Spleen (tissue), 11 donors: Measurements from ENCODE around the gene TKFC. TPM values are rescaled to one million over a fixed set of nuclear protein-coding genes. Genes with fewer than 3 reads are reported as not detected.
"Not testable (repeated sequence)": the region's sequence is repeated elsewhere in the genome, so short reads cannot be mapped to it uniquely, and the experiment has no call there.

Experiments used
- DNase-seq: peaks from one replicate; pipeline ENCODE4 v3.0.0-alpha.2; 2020
- H3K27ac ChIP-seq, 8 donors: fragments of 200-600 bp; sonication (generic) in 7 of 8; 1 replicate in 4 of 8; 2 replicates in 4 of 8; pipeline versions ENCODE4 v1.5.0 to v1.8.0; 2016 to 2021; ENCODE audit warnings: inconsistent platforms in 4 of 8, mild to moderate bottlenecking in 4 of 8, moderate library complexity in 1 of 8
- H3K27me3 ChIP-seq, 7 donors: fragments of 200-600 bp; sonication (generic) in 6 of 7; replicated peaks in 1 of 7; 1 replicate in 4 of 7; 2 replicates in 3 of 7; pipeline versions ENCODE4 v1.5.0 to v1.8.0; 2016 to 2021; ENCODE audit warnings: inconsistent platforms in 3 of 7, mild to moderate bottlenecking in 1 of 7
- H3K36me3 ChIP-seq, 6 donors: fragments of 200-600 bp; sonication (generic) in 5 of 6; 1 replicate in 4 of 6; 2 replicates in 2 of 6; pipeline versions ENCODE4 v1.5.0 to v1.8.0; 2016 to 2021; ENCODE audit warnings: inconsistent platforms in 2 of 6
- H3K4me1 ChIP-seq, 6 donors: fragments of 200-600 bp; sonication (generic) in 5 of 6; 1 replicate in 3 of 6; 2 replicates in 3 of 6; pipeline versions ENCODE4 v1.5.0 to v1.8.0; 2016 to 2021; ENCODE audit warnings: inconsistent platforms in 3 of 6
- H3K4me3 ChIP-seq, 8 donors: fragments of 200-600 bp; sonication (generic) in 7 of 8; 1 replicate in 4 of 8; 2 replicates in 4 of 8; pipeline versions ENCODE4 v1.5.0 to v1.8.0; 2016 to 2021; ENCODE audit warnings: inconsistent platforms in 4 of 8, mild to moderate bottlenecking in 4 of 8, moderate library complexity in 2 of 8
- H3K9me3 ChIP-seq, 8 donors: fragments of 200-600 bp; sonication (generic) in 7 of 8; 1 replicate in 4 of 8; 2 replicates in 4 of 8; pipeline versions ENCODE4 v1.5.0 to v1.8.0; 2016 to 2021; ENCODE audit warnings: inconsistent platforms in 4 of 8
- POLR2A ChIP-seq, 3 donors: fragments of 450-650 bp; IDR thresholded peaks; one replicate each; pipeline ENCODE4 v1.5.1; 2017; ENCODE audit warnings: antibody characterized with exemption in 3 of 3, mild to moderate bottlenecking in 1 of 3
- POLR2AphosphoS5 ChIP-seq, 3 donors: sonication (generic); formaldehyde crosslinking; IDR thresholded peaks; one replicate each; pipeline ENCODE4 v1.5.1; 2017; ENCODE audit warnings: antibody characterized with exemption in 3 of 3
- WGBS, 5 donors: extraction: QIAGEN DNeasy Blood & Tissue Kit in 3 of 5; methylation state at CpG; one replicate each; pipeline versions ENCODE4 v1.1.5 to v1.1.7; 2013 to 2018; 5-methylcytosine and 5-hydroxymethylcytosine counted together
- intact Hi-C: fragments of 100-400 bp; cut with DNase I; formaldehyde crosslinking; loops from one replicate; pipeline ENCODE4 v1.15.0; 2023; ENCODE audit warnings: low total_unique reads
- polyA plus RNA-seq, 3 donors: library from polyadenylated mRNA; stranded (reverse); fragments of 200-250 nt; gene quantifications; one replicate each; pipeline ENCODE4 v1.2.1, GENCODE V29; 2013
- total RNA-seq, 7 donors: library from RNA; depleted of rRNA in 3 of 7; stranded (reverse); fragments of >200 nt in 3 of 7; fragmentation: NEBNext Ultra II Directional in 4 of 7; extraction: Animal tissue kit (Norgen Biotek cat#: 25700) in 4 of 7; gene quantifications; one replicate each; pipeline versions ENCODE4 v1.1.0 to v1.2.1, GENCODE V29; 2016 to 2021
- TF ChIP-seq, protein P1 (sequence below), 11 experiments: fragments of 200-600 bp in 7 of 11; fragments of 450-650 bp in 4 of 11; sonication (generic) in 4 of 11; IDR thresholded peaks in 8 of 11; conservative IDR thresholded peaks in 3 of 11; 1 replicate in 7 of 11; 2 replicates in 4 of 11; pipeline versions ENCODE4 v1.4.0 to v1.8.0; 2016 to 2021; ENCODE audit warnings: antibody characterized with exemption in 11 of 11, inconsistent platforms in 4 of 11, mild to moderate bottlenecking in 1 of 11
- donor health status: healthy with polysubstance abuse.
- donor health status: DM: no; HTN: no; CAD: no; lungs with moderate emphysema.
- donor health status: DM: no; HTN: no; CAD: no.
- donor health status: Bipolar disorder and iron deficiency.
- donor health status: healthy.
- donor health status: DM: no; HTN: no; CAD: no.
- donor health status: DM: yes; HTN: yes; CAD: no.

Gene TKFC
- total and polyA plus RNA-seq, 10 donors = 30.6 to 61.5 (median 34.9) TPM

- H3K4me1 ChIP-seq = peaks cover 0 to 10% (median 0%) of the 10 kb centered on the region in 6 donors
- peaks cover 0 to 7% (median 0%) of the 10 kb centered on the region in 8 donors for H3K9me3 ChIP-seq
- no peak overlapping the region for H3K27ac ChIP-seq
- H3K27me3 ChIP-seq = no peaks in the 10 kb centered on the region
- TF ChIP-seq, protein P1, sequence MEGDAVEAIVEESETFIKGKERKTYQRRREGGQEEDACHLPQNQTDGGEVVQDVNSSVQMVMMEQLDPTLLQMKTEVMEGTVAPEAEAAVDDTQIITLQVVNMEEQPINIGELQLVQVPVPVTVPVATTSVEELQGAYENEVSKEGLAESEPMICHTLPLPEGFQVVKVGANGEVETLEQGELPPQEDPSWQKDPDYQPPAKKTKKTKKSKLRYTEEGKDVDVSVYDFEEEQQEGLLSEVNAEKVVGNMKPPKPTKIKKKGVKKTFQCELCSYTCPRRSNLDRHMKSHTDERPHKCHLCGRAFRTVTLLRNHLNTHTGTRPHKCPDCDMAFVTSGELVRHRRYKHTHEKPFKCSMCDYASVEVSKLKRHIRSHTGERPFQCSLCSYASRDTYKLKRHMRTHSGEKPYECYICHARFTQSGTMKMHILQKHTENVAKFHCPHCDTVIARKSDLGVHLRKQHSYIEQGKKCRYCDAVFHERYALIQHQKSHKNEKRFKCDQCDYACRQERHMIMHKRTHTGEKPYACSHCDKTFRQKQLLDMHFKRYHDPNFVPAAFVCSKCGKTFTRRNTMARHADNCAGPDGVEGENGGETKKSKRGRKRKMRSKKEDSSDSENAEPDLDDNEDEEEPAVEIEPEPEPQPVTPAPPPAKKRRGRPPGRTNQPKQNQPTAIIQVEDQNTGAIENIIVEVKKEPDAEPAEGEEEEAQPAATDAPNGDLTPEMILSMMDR (IDR thresholded peaks at IDR 0.05 in 8 of 11, conservative IDR thresholded peaks at IDR 0.05 in 3 of 11) = no peak
- TF ChIP-seq POLR2AphosphoS5 (IDR thresholded peaks at IDR 0.05) (no peak), POLR2A (IDR thresholded peaks at IDR 0.05) (no peak)
- peaks cover 0 to 42% (median 11%) of the 10 kb centered on the region in 6 donors for H3K36me3 ChIP-seq
- 91 to 98% (median 97%) methylated on average over 6 of the region's 6 CpGs for WGBS, 5 donors
- no peak for DNase-seq
- intact Hi-C loops = no loop called here
- no peak overlapping the region for H3K4me3 ChIP-seq
Observed at GRCh38 chr11:61375761-61376108, 42.7 kb downstream of the TKFC start.

DNA sequence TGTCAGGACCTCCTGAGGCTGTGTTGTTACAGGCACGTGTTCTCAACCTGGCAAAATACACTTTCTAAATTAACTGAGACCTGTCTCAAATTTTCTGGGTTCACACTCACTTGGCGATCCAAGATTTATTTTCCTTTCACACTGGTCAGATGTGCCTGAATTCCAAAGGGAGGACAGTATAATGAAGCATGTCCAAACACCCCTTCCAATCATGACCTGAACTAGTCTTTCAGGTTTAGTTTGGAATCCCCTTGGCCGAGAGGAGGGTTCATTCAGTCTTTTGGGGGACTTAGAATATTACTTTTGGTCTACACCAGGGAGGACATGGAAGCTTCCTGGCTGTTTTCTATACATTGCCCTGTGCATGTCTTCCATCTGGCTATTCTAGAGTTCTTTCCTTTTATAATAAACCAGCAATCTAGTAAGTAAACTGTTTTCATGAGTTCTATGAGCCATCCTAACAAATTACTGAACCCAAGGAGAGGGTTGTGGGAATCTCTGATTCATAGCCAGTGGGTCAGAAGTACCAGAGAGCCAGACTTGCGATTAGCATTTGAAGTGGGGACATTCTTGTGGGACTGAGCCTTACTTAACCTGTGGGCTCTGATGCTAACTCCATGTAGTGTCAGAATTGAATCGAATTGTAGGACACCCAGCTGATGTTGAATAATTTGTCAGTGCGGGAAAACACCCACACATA lies 44.6 kb downstream of the TKFC start:
- Histone ChIP-seq H3K4me3 (no peak overlapping the region), H3K9me3 (peaks cover 0 to 7% (median 0%) of the 10 kb centered on the region in 8 donors), H3K27me3 (no peaks in the 10 kb centered on the region), H3K4me1 (peaks cover 0 to 5% (median 0%) of the 10 kb centered on the region in 6 donors), H3K27ac (no peak overlapping the region), H3K36me3 (peaks cover 0 to 40% (median 11%) of the 10 kb centered on the region in 6 donors)
- TF ChIP-seq, protein P1 (IDR thresholded peaks at IDR 0.05 in 8 of 11, conservative IDR thresholded peaks at IDR 0.05 in 3 of 11) = no peak
- TF ChIP-seq POLR2AphosphoS5 (IDR thresholded peaks at IDR 0.05) (no peak), POLR2A (IDR thresholded peaks at IDR 0.05) (no peak)
- intact Hi-C loops = no loop called here
- DNase-seq = no peak
- WGBS, 5 donors = 93 to 98% (median 94%) methylated on average over 6 of the region's 6 CpGs

DNA sequence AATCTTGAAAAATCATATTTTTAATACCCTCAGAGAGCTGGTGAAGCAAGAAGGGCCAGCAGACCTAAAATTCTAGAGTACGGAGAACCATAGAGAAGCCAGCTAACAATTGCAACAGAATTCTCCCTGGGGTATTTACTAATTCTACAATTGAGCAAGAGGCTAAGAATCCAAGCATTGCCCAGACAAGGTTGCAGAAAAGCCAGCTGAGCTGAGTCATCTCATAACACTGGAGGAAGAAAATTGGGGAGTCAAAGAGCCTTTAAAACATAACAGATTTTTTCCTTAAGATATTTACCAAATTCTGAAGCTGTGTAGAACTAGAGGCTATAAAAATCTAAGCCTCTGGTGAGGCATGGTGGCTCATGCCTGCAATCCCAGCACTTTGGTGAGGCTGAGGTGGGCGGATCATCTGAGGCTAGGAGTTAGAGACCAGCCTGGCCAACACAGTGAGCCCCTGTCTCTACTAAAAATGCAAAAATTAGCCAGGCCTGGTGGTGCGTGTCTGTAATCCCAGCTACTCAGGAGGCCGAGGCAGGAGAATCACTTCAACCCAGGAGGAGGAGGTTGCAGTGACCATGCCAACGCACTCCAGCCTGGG lies 45.8 kb downstream of the TKFC start:
- Histone ChIP-seq H3K4me1 (peaks cover 0 to 5% (median 0%) of the 10 kb centered on the region in 6 donors), H3K27me3 (no peaks in the 10 kb centered on the region), H3K27ac (peak overlapping the region in 1 of 8 donors; percentile 29), H3K36me3 (peaks cover 0 to 34% (median 11%) of the 10 kb centered on the region in 6 donors), H3K4me3 (no peak overlapping the region), H3K9me3 (peaks cover 0 to 7% (median 0%) of the 10 kb centered on the region in 8 donors)
- intact Hi-C loops = no loop called here
- WGBS, 5 donors = 81 to 97% (median 88%) methylated on average over 5 of the region's 5 CpGs
- TF ChIP-seq, protein P1 (IDR thresholded peaks at IDR 0.05 in 8 of 11, conservative IDR thresholded peaks at IDR 0.05 in 3 of 11) = no peak
- no peak for TF ChIP-seq POLR2A (IDR thresholded peaks at IDR 0.05)
- no peak for DNase-seq

DNA sequence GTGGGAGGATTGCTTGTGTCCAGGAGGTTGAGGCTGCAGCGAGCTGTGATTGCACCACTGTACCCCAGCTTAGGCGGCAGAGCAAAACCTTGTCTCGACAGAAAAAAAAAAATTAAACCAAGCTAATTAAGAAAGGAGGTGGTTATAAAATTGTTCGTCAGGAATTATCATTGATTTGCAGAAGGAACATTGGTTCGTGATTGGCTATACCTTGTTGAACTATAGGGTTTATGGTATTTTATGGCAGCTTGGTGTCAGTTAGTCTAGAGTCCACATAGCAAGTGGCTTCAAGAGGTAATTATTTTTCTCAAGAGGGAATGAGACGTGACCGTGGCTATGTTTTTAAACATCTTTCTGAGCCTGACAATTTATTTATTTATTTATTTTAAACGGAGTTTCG lies 47.9 kb downstream of the TKFC start:
- WGBS, 5 donors = 94 to 96% (median 94%) methylated on average over 9 of the region's 9 CpGs
- no peak for DNase-seq
- Histone ChIP-seq H3K27ac (no peak overlapping the region), H3K36me3 (peaks cover 0 to 13% (median 2%) of the 10 kb centered on the region in 6 donors), H3K9me3 (no peaks in the 10 kb centered on the region), H3K27me3 (no peaks in the 10 kb centered on the region), H3K4me1 (peaks cover 3 to 18% (median 10%) of the 10 kb centered on the region in 6 donors), H3K4me3 (no peak overlapping the region)
- TF ChIP-seq POLR2A (IDR thresholded peaks at IDR 0.05) (no peak), POLR2AphosphoS5 (IDR thresholded peaks at IDR 0.05) (no peak)
- TF ChIP-seq, protein P1 (IDR thresholded peaks at IDR 0.05 in 8 of 11, conservative IDR thresholded peaks at IDR 0.05 in 3 of 11) = no peak
- intact Hi-C loops = no loop called here

DNA sequence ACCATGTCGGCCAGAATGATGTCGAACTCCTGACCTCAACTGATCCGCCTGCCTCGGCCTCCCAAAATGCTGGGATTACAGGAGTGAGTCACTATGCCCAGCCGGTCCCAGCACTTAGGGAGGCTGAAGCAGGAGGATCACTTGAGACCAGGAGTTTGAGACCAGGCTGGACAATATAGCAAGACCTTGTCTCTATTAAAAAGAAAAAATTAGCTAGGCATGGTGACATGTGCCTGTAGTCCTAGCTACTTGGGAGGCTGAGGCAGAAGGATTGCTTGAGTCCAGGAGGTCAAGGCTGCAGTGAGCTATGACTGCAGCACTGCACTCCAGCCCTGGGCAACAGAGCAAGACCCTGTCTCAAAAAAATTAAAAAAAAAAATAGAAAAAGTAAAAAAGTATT lies 50.8 kb downstream of the TKFC start:
- H3K9me3 ChIP-seq, DNase-seq, H3K36me3 ChIP-seq, H3K4me3 ChIP-seq, H3K27ac ChIP-seq, H3K27me3 ChIP-seq: not testable (repeated sequence)
- intact Hi-C loops = loop anchor here (2.0 kb wide), 1 partner anchor 47 kb away; no protein-coding TSS in a partner anchor
- 90 to 98% (median 95%) methylated on average over 5 of the region's 5 CpGs for WGBS, 5 donors
- H3K4me1 ChIP-seq = peaks cover 5 to 17% (median 11%) of the 10 kb centered on the region in 6 donors
